ENCODE data around the gene GPATCH8. TPM values are rescaled to one million over a fixed set of nuclear protein-coding genes. Genes with fewer than 3 reads are reported as not detected.
"Not testable (repeated sequence)": the region's sequence is repeated elsewhere in the genome, so short reads cannot be mapped to it uniquely, and the experiment has no call there.

Gene GPATCH8
- total RNA-seq, 1 donor from 2014 or later = 25.1 TPM

DNA sequence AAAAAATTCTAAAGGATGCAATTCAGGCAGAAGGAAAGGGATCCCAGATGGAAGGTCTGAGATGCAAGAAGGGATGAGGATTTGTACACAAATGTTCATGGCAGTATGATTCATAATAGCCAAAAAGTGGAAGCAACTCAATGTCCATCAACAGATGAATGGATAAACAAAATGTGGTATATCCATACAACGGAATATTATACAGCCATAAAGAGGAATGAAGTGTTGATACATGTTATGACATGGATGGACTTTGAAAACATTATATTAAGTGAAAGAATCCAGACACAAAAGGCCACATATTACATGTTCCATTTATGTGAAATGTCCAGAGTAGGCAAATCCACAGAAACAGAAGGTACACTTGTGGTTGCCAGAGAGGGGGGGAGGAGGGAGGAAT lies 23.9 kb upstream of the GPATCH8 start:
- no peaks in the 10 kb centered on the region for H3K36me3 ChIP-seq (ENCODE audit: control insufficient read depth in 3 of 3, insufficient read depth in 3 of 3, low read length in 3 of 3)
- no peaks in the 10 kb centered on the region for H3K9me3 ChIP-seq (ENCODE audit: control insufficient read depth in 3 of 3, low read length in 3 of 3)
- H3K4me1 ChIP-seq (ENCODE audit: control insufficient read depth in 3 of 3, insufficient read depth in 3 of 3, low read length in 3 of 3) = peaks cover 0 to 3% (median 0%) of the 10 kb centered on the region in 3 donors
- peaks cover 0 to 3% (median 0%) of the 10 kb centered on the region in 3 donors for H3K27me3 ChIP-seq (ENCODE audit: control insufficient read depth in 3 of 3, insufficient read depth in 3 of 3, low read length in 3 of 3)
- no peak overlapping the region for H3K9ac ChIP-seq (ENCODE audit: low read depth in 1 of 3, low read length in 3 of 3)
- H3K4me3 ChIP-seq (ENCODE audit: low read length in 3 of 3) = no peak overlapping the region
- H3K27ac ChIP-seq (ENCODE audit: low read depth, low read length) = no peak overlapping the region

DNA sequence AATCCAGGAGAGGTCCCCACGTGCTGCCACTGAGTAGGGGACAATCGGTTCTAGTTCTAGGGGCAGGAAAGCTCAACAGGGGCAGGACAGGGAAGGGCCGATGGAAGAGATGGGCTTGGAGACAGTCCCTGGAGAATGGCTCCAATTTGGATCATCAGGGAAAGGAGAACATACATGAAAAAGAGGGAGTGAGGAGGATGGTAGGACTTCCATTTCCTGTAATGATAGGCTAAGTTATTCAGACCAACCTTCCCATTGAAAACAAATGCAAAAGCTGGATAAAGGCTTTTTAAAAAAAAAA lies 20.4 kb upstream of the GPATCH8 start:
- H3K9me3 ChIP-seq (ENCODE audit: control insufficient read depth in 3 of 3, low read length in 3 of 3) = no peaks in the 10 kb centered on the region
- peaks cover 0 to 3% (median 0%) of the 10 kb centered on the region in 3 donors for H3K4me1 ChIP-seq (ENCODE audit: control insufficient read depth in 3 of 3, insufficient read depth in 3 of 3, low read length in 3 of 3)
- H3K4me3 ChIP-seq (ENCODE audit: low read length in 3 of 3) = no peak overlapping the region
- H3K36me3 ChIP-seq (ENCODE audit: control insufficient read depth in 3 of 3, insufficient read depth in 3 of 3, low read length in 3 of 3) = no peaks in the 10 kb centered on the region
- no peak overlapping the region for H3K27ac ChIP-seq (ENCODE audit: low read depth, low read length)
- H3K9ac ChIP-seq (ENCODE audit: low read depth in 1 of 3, low read length in 3 of 3) = no peak overlapping the region
- no peaks in the 10 kb centered on the region for H3K27me3 ChIP-seq (ENCODE audit: control insufficient read depth in 3 of 3, insufficient read depth in 3 of 3, low read length in 3 of 3)

DNA sequence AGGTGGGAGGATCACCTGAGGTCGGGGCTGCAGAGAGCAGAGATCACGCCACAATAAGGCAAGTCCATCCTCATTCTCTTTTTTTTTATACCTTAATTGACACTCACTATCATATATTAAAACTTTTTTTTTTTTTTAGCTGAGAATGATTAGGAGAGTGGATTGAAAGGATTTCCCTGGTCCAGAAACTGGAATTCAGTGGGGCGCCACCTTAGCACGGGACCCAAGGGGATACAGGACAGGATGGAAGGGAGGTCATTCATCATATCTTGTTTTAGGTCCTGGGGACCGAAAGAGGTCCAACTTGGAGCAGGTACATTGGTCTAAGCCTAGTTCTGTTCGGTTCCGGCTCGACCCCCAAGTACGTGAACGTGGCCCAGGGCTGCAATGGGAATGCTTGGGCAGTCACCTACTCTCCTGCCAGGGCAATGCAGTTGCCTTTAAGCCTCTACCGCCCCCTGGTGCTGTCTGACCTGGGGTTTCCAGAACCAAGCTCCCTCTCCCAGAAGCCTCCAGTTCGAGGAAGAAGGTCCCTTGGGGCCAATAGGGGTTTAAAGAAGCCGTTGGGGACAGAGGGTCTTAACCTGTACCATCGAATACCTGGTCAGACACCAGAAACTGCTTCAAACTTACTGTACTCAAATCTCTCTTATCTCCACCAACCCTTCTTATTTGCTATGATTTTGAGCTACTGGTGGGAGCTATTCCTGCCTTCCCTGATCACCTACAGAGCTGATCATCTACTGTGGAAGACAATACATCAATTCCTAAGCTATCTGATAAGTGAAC lies 19.9 kb upstream of the GPATCH8 start:
- Histone ChIP-seq H3K9me3 (ENCODE audit: control insufficient read depth in 3 of 3, low read length in 3 of 3) (no peaks in the 10 kb centered on the region), H3K36me3 (ENCODE audit: control insufficient read depth in 3 of 3, insufficient read depth in 3 of 3, low read length in 3 of 3) (no peaks in the 10 kb centered on the region), H3K27ac (ENCODE audit: low read depth, low read length) (no peak overlapping the region), H3K27me3 (ENCODE audit: control insufficient read depth in 3 of 3, insufficient read depth in 3 of 3, low read length in 3 of 3) (peaks cover 0 to under 1% (median 0%) of the 10 kb centered on the region in 3 donors), H3K9ac (ENCODE audit: low read depth in 1 of 3, low read length in 3 of 3) (peak overlapping the region in 1 of 3 donors; percentile 34), H3K4me3 (ENCODE audit: low read length in 3 of 3) (no peak overlapping the region), H3K4me1 (ENCODE audit: control insufficient read depth in 3 of 3, insufficient read depth in 3 of 3, low read length in 3 of 3) (peaks cover 0 to 3% (median 0%) of the 10 kb centered on the region in 3 donors)

DNA sequence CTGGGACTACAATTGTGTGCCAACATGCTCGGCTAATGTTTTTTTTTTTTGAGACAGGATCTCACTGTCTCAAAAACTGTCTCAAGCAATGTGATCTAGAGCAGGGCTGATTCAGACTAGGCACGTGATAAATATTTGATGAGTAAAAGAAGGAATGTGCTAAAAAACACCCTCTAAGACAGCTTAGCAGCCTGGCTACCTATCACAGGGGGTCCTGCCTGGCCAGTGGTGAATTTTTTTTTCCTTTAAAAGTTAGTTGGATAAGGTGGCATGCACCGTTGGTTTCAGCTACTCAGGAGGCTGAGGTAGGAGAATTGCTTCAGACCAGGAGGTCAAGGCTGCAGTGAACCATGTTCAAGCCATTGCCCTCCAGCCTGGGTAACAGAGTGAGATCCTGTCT lies 14.8 kb upstream of the GPATCH8 start:
- no peak overlapping the region for H3K4me3 ChIP-seq (ENCODE audit: low read length in 3 of 3)
- no peak overlapping the region for H3K9ac ChIP-seq (ENCODE audit: low read depth in 1 of 3, low read length in 3 of 3)
- no peaks in the 10 kb centered on the region for H3K9me3 ChIP-seq (ENCODE audit: control insufficient read depth in 3 of 3, low read length in 3 of 3)
- H3K36me3 ChIP-seq (ENCODE audit: control insufficient read depth in 3 of 3, insufficient read depth in 3 of 3, low read length in 3 of 3) = no peaks in the 10 kb centered on the region
- H3K27me3 ChIP-seq (ENCODE audit: control insufficient read depth in 3 of 3, insufficient read depth in 3 of 3, low read length in 3 of 3) = peaks cover 0 to 8% (median 0%) of the 10 kb centered on the region in 3 donors
- H3K4me1 ChIP-seq (ENCODE audit: control insufficient read depth in 3 of 3, insufficient read depth in 3 of 3, low read length in 3 of 3) = no peaks in the 10 kb centered on the region
- no peak overlapping the region for H3K27ac ChIP-seq (ENCODE audit: low read depth, low read length)

DNA sequence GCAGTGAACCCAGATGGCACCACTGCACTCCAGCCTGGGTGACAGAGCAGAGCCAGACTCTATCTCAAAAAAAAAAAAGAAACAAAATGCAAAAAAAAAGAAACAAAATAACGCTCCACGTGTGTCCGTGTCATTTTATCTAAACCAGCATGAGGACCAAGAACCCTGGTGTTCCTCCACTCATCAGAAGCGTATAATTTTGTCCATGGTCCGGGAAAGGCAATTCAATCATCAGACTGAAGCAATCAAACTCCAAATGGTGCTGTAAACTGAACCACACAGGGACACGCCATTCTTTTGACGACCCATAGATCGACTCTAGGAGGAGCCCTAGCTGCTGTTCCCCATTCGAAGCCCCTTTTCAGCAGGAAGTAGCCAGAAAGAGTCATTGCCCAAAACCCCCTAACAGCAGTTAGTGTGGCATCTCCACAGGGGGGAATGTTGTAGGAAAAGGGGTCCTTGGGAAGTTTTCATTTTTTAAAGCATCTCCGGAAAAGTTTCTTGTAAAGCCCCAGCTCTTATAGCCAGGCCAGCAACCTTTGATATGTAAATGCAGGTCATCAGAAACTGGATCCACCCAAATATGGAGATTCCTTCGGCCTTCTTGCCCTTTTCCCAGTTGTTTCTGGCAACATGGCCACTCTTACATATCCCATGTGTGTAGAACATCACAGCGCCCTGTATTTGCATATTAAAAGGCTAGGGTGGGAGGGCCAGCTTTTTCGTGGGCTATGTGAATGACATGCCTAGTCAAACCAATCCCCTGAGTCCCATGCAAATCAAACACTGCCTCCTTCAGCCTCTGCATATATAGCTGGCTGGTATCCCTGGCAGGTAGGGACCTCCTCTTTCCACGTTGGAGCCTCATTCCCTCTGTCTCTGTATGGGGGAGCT lies 8.3 kb upstream of the GPATCH8 start:
- not testable (repeated sequence) for H3K4me1 ChIP-seq (ENCODE audit: control insufficient read depth in 3 of 3, insufficient read depth in 3 of 3, low read length in 3 of 3); H3K36me3 ChIP-seq (ENCODE audit: control insufficient read depth in 3 of 3, insufficient read depth in 3 of 3, low read length in 3 of 3); H3K27ac ChIP-seq (ENCODE audit: low read depth, low read length); H3K9me3 ChIP-seq (ENCODE audit: control insufficient read depth in 3 of 3, low read length in 3 of 3); H3K9ac ChIP-seq (ENCODE audit: low read depth in 1 of 3, low read length in 3 of 3); H3K4me3 ChIP-seq (ENCODE audit: low read length in 3 of 3); H3K27me3 ChIP-seq (ENCODE audit: control insufficient read depth in 3 of 3, insufficient read depth in 3 of 3, low read length in 3 of 3)

DNA sequence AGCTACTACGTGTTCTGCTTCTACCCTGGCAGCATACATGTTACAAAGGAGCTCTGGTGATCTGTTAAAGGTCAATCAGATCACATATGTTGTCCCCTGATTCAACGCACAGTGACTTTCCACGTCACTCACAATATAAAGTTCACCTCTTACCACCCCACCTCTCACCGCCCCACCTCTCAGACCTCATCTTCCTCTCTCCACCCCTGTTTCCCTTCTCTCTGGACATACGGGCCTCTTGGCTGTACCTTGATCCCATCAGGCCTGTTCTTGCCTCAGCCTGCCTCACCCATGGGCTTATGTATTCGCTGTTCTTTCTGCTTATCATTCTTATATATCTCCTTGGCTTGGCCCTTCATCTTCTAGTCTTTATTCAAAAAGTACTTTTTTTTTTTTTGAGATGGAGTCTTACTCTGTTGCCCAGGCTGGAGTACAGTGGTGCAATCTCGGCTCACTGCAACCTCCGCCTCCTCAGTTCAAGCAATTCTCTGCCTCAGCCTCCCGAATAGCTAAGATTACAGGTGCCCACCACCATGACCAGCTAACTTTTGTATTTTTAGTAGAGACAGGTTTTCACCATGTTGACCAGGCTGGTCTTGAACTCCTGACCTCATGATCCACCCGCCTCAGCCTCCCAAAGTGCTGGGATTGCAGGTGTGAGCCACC lies 3.9 kb upstream of the GPATCH8 start:
- not testable (repeated sequence) for H3K27ac ChIP-seq (ENCODE audit: low read depth, low read length); H3K9me3 ChIP-seq (ENCODE audit: control insufficient read depth in 3 of 3, low read length in 3 of 3); H3K4me3 ChIP-seq (ENCODE audit: low read length in 3 of 3); H3K9ac ChIP-seq (ENCODE audit: low read depth in 1 of 3, low read length in 3 of 3); H3K27me3 ChIP-seq (ENCODE audit: control insufficient read depth in 3 of 3, insufficient read depth in 3 of 3, low read length in 3 of 3); H3K36me3 ChIP-seq (ENCODE audit: control insufficient read depth in 3 of 3, insufficient read depth in 3 of 3, low read length in 3 of 3); H3K4me1 ChIP-seq (ENCODE audit: control insufficient read depth in 3 of 3, insufficient read depth in 3 of 3, low read length in 3 of 3)

DNA sequence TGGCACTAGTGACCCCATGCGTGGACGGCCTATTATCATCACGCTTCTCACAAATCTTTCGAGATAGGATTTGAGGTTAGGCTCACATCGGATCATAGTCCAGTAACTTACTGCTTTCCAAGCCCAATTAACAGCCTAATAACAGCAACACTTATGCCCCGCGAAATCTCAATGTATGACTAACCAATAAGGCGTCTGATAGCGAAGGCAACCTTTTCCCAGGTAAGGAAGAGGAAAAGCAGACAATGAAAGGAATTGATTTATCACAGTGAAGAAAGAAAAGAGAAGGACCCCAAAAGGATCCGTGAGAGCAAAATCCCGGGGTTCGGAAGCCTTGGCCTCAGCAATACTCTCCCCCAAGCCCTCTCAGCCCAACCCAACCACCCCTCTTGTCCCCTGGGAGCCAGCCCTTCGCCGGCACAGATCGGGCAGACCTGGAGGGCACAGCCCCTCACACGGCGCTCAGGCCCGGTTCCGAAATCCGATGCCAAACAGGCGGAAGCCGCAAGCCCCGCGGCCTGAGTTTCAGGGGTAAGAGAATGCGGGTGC lies 534 bp downstream of the GPATCH8 start:
- Histone ChIP-seq H3K27me3 (ENCODE audit: control insufficient read depth in 3 of 3, insufficient read depth in 3 of 3, low read length in 3 of 3) (no peaks in the 10 kb centered on the region), H3K9ac (ENCODE audit: low read depth in 1 of 3, low read length in 3 of 3) (peak overlapping the region; percentile 96 to 98 (median 98)), H3K27ac (ENCODE audit: low read depth, low read length) (peak overlapping the region; percentile 91), H3K9me3 (ENCODE audit: control insufficient read depth in 3 of 3, low read length in 3 of 3) (no peaks in the 10 kb centered on the region), H3K4me3 (ENCODE audit: low read length in 3 of 3) (peak overlapping the region; percentile 71 to 89 (median 85)), H3K4me1 (ENCODE audit: control insufficient read depth in 3 of 3, insufficient read depth in 3 of 3, low read length in 3 of 3) (peaks cover 21 to 34% (median 25%) of the 10 kb centered on the region in 3 donors), H3K36me3 (ENCODE audit: control insufficient read depth in 3 of 3, insufficient read depth in 3 of 3, low read length in 3 of 3) (no peaks in the 10 kb centered on the region)

DNA sequence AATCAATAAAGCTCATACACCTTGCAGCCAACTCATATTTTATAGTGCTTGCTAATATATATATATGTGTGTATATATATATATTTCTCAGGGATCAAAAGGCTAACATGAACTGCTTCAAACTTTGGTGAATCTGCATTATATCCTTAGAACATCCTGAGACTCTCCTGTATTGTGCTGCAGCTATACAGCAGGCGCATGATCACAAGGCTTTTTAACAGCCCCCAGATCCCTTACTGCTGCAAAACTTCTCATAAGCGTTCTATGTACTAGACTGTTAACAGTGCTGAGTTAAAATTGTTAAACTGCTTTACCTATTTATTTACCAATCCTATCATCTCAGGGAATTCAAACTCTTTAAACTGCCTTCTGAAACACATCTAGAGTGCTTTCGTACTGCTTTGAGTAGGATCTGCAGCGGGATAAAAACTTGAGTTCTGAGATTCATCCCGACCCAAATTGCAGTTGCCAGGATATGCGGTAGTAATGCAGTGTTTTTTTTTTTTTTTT lies 1.3 kb downstream of the GPATCH8 start:
- Histone ChIP-seq H3K9me3 (ENCODE audit: control insufficient read depth in 3 of 3, low read length in 3 of 3) (no peaks in the 10 kb centered on the region), H3K36me3 (ENCODE audit: control insufficient read depth in 3 of 3, insufficient read depth in 3 of 3, low read length in 3 of 3) (no peaks in the 10 kb centered on the region), H3K9ac (ENCODE audit: low read depth in 1 of 3, low read length in 3 of 3) (peak overlapping the region; percentile 96 to 98 (median 98)), H3K4me1 (ENCODE audit: control insufficient read depth in 3 of 3, insufficient read depth in 3 of 3, low read length in 3 of 3) (peaks cover 21 to 37% (median 25%) of the 10 kb centered on the region in 3 donors), H3K27me3 (ENCODE audit: control insufficient read depth in 3 of 3, insufficient read depth in 3 of 3, low read length in 3 of 3) (no peaks in the 10 kb centered on the region), H3K4me3 (ENCODE audit: low read length in 3 of 3) (peak overlapping the region; percentile 71 to 89 (median 85)), H3K27ac (ENCODE audit: low read depth, low read length) (peak overlapping the region; percentile 91)

DNA sequence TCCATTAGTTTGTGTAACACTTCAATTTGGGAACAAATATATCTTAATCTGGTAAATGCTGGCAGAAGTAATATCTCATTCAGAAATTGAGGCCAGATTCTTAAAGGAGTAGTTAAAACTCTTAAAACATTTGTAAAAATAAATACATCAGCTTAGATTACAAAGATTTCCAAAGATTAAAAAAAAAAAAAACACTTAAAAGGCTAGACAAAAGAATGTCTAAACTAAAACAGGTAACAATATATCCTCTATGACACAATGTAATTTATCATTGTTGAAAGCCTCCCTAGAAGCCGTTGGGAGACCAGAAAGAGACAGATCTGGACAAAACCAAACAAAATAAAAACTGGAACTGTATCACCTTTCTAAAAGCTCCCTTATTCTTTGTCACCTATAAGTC lies 3.5 kb downstream of the GPATCH8 start:
- no peak overlapping the region for H3K9ac ChIP-seq (ENCODE audit: low read depth in 1 of 3, low read length in 3 of 3)
- H3K27me3 ChIP-seq (ENCODE audit: control insufficient read depth in 3 of 3, insufficient read depth in 3 of 3, low read length in 3 of 3) = no peaks in the 10 kb centered on the region
- H3K4me3 ChIP-seq (ENCODE audit: low read length in 3 of 3) = peak overlapping the region in 1 of 3 donors; percentile 14
- no peaks in the 10 kb centered on the region for H3K9me3 ChIP-seq (ENCODE audit: control insufficient read depth in 3 of 3, low read length in 3 of 3)
- H3K4me1 ChIP-seq (ENCODE audit: control insufficient read depth in 3 of 3, insufficient read depth in 3 of 3, low read length in 3 of 3) = peaks cover 24 to 39% (median 25%) of the 10 kb centered on the region in 3 donors
- no peak overlapping the region for H3K27ac ChIP-seq (ENCODE audit: low read depth, low read length)
- H3K36me3 ChIP-seq (ENCODE audit: control insufficient read depth in 3 of 3, insufficient read depth in 3 of 3, low read length in 3 of 3) = no peaks in the 10 kb centered on the region

Data from skeletal muscle tissue (tissue), 4 donors.